Uterus (tissue), 4 donors: ENCODE data around the gene OSBPL2. TPM values are rescaled to one million over a fixed set of nuclear protein-coding genes. Genes with fewer than 3 reads are reported as not detected.

Source experiments
- DNase-seq, 2 donors: peaks; one replicate each; pipeline ENCODE4 v3.0.0-alpha.2; 2019 to 2020
- H3K27ac ChIP-seq, 2 donors: fragments of 200-600 bp; sonication (generic); 1 replicate in 1 of 2; 2 replicates in 1 of 2; pipeline ENCODE4 v1.5.1; 2016 to 2018
- H3K27me3 ChIP-seq, 2 donors: fragments of 200-600 bp; sonication (generic); one replicate each; pipeline ENCODE4 v1.5.1; 2018 to 2019; ENCODE audit warnings: control low read depth in 1 of 2
- H3K36me3 ChIP-seq, 2 donors: fragments of 200-600 bp; sonication (generic); one replicate each; pipeline ENCODE4 v1.5.1; 2019; ENCODE audit warnings: control low read depth in 1 of 2
- H3K4me1 ChIP-seq, 2 donors: fragments of 200-600 bp; sonication (generic); one replicate each; pipeline ENCODE4 v1.5.1; 2018 to 2019; ENCODE audit warnings: control low read depth in 1 of 2
- H3K4me3 ChIP-seq, 2 donors: fragments of 200-600 bp; sonication (generic); 1 replicate in 1 of 2; 2 replicates in 1 of 2; pipeline ENCODE4 v1.5.1; 2018 to 2019; ENCODE audit warnings: mild to moderate bottlenecking in 1 of 2
- H3K9me3 ChIP-seq, 2 donors: fragments of 200-600 bp; sonication (generic); one replicate each; pipeline ENCODE4 v1.5.1; 2019; ENCODE audit warnings: control low read depth in 1 of 2
- CTCF ChIP-seq, 4 experiments: fragments of 200-600 bp in 2 of 4; fragments of 450-650 bp in 2 of 4; sonication (generic) in 2 of 4; IDR thresholded peaks; one replicate each; pipeline ENCODE4 v1.5.1; 2016 to 2019; ENCODE audit warnings: antibody characterized with exemption in 4 of 4, mild to moderate bottlenecking in 2 of 4, moderate library complexity in 1 of 4
- POLR2A ChIP-seq, 2 donors: fragments of 450-650 bp; IDR thresholded peaks; one replicate each; pipeline ENCODE4 v1.6.1; 2016; ENCODE audit warnings: antibody characterized with exemption in 2 of 2, mild to moderate bottlenecking in 1 of 2, moderate library complexity in 1 of 2
- intact Hi-C: fragments of 100-400 bp; cut with DNase I; formaldehyde crosslinking; loops from one replicate; pipeline ENCODE4 v1.15.1; 2023; ENCODE audit warnings: low total_unique reads
- total RNA-seq, 4 donors: library from RNA; depleted of rRNA in 3 of 4; stranded (reverse); fragments of >200 nt in 3 of 4; gene quantifications; one replicate each; pipeline versions ENCODE4 v1.1.0 to v1.2.4, GENCODE V29; 2014 to 2023
- donor health status: DM: yes; HTN: yes; CAD: no.

Gene OSBPL2
- total RNA-seq, 4 donors from 2014 or later, result 12.3 to 55.9 (median 33.4) TPM

GRCh38 chr20:62321521-62321948 is 83.2 kb downstream of the OSBPL2 start:
- no peak for DNase-seq
- no peaks in the 10 kb centered on the region for H3K36me3 ChIP-seq
- H3K4me1 ChIP-seq, result no peaks in the 10 kb centered on the region
- no peak overlapping the region for H3K27ac ChIP-seq
- TF ChIP-seq CTCF (IDR thresholded peaks at IDR 0.05), result no peak
- no peak for TF ChIP-seq POLR2A (IDR thresholded peaks at IDR 0.05)
- intact Hi-C loops, result no loop called here
- H3K9me3 ChIP-seq, result no peaks in the 10 kb centered on the region
- no peak overlapping the region for H3K4me3 ChIP-seq
- H3K27me3 ChIP-seq, result no peaks in the 10 kb centered on the region

- Histone ChIP-seq H3K36me3 (no peaks in the 10 kb centered on the region), H3K27ac (no peak overlapping the region), H3K4me1 (no peaks in the 10 kb centered on the region), H3K27me3 (no peaks in the 10 kb centered on the region), H3K9me3 (no peaks in the 10 kb centered on the region), H3K4me3 (no peak overlapping the region)
- TF ChIP-seq CTCF (IDR thresholded peaks at IDR 0.05) (no peak), POLR2A (IDR thresholded peaks at IDR 0.05) (no peak)
- intact Hi-C loops, result no loop called here
- no peak for DNase-seq
These were observed 83.7 kb downstream of the OSBPL2 start for GRCh38 chr20:62321975-62322374.

GRCh38 chr20:62322492-62323041 is 84.2 kb downstream of the OSBPL2 start:
- no peak for TF ChIP-seq CTCF (IDR thresholded peaks at IDR 0.05)
- TF ChIP-seq POLR2A (IDR thresholded peaks at IDR 0.05), result no peak
- Histone ChIP-seq H3K27ac (no peak overlapping the region), H3K9me3 (no peaks in the 10 kb centered on the region), H3K4me3 (no peak overlapping the region), H3K36me3 (no peaks in the 10 kb centered on the region), H3K4me1 (no peaks in the 10 kb centered on the region), H3K27me3 (no peaks in the 10 kb centered on the region)
- intact Hi-C loops, result no loop called here
- no peak for DNase-seq

- intact Hi-C loops, result no loop called here
- Histone ChIP-seq H3K9me3 (no peaks in the 10 kb centered on the region), H3K27me3 (no peaks in the 10 kb centered on the region), H3K36me3 (no peaks in the 10 kb centered on the region), H3K4me1 (no peaks in the 10 kb centered on the region), H3K27ac (no peak overlapping the region), H3K4me3 (no peak overlapping the region)
- DNase-seq, result no peak
- TF ChIP-seq CTCF (IDR thresholded peaks at IDR 0.05) (no peak), POLR2A (IDR thresholded peaks at IDR 0.05) (no peak)
These were observed 85.0 kb downstream of the OSBPL2 start for GRCh38 chr20:62323146-62323979.
